ENCODE data around the gene SEMA3E. TPM values are rescaled to one million over a fixed set of nuclear protein-coding genes. Genes with fewer than 3 reads are reported as not detected.

SEMA3E gene
- polyA plus RNA-seq, 1 donor from 2014 or later = 0.98 TPM

GRCh38 chr7:83455612-83456011, 193.3 kb downstream of the SEMA3E start:
- no peak for TF ChIP-seq SMC3 (conservative IDR thresholded peaks at IDR 0.05; ENCODE audit: poor library complexity)
- no peak for TF ChIP-seq CTCF (IDR thresholded peaks at IDR 0.05; ENCODE audit: poor library complexity, severe bottlenecking)
- TF ChIP-seq MXI1 (conservative IDR thresholded peaks at IDR 0.05; ENCODE audit: poor library complexity, severe bottlenecking) = no peak
- Histone ChIP-seq H3K9ac (ENCODE audit: low read length) (no peak overlapping the region), H3K27me3 (ENCODE audit: insufficient read depth, low read depth, low read length) (no peaks in the 10 kb centered on the region), H2AFZ (ENCODE audit: low read depth, low read length) (no peak overlapping the region), H3K79me2 (replicated peaks; ENCODE audit: insufficient read depth, low read length) (no peaks in the 10 kb centered on the region), H3K4me3 (ENCODE audit: low read length) (no peak overlapping the region), H4K20me1 (ENCODE audit: insufficient read depth) (no peaks in the 10 kb centered on the region), H3K9me3 (ENCODE audit: low read length) (no peaks in the 10 kb centered on the region), H3F3A (ENCODE audit: insufficient read depth, low read length, poor library complexity, severe bottlenecking) (no peaks in the 10 kb centered on the region), H3K27ac (ENCODE audit: low read length) (no peak overlapping the region), H3K4me2 (ENCODE audit: low read length) (no peak overlapping the region), H3K36me3 (ENCODE audit: insufficient read depth, low read length) (no peaks in the 10 kb centered on the region), H3K9me2 (ENCODE audit: insufficient read depth, low read length) (no peaks in the 10 kb centered on the region)

- no peak overlapping the region for H3K4me3 ChIP-seq (ENCODE audit: low read length)
- H3K4me2 ChIP-seq (ENCODE audit: low read length) = no peak overlapping the region
These were observed 196.7 kb downstream of the SEMA3E start for GRCh38 chr7:83452256-83452655.

More at GRCh38 chr7:83452256-83452655, 196.7 kb downstream of the SEMA3E start:
- Histone ChIP-seq H3K79me2 (replicated peaks; ENCODE audit: insufficient read depth, low read length) (no peaks in the 10 kb centered on the region), H4K20me1 (ENCODE audit: insufficient read depth) (no peaks in the 10 kb centered on the region), H3K9me3 (ENCODE audit: low read length) (no peaks in the 10 kb centered on the region), H2AFZ (ENCODE audit: low read depth, low read length) (no peak overlapping the region), H3K27me3 (ENCODE audit: insufficient read depth, low read depth, low read length) (no peaks in the 10 kb centered on the region), H3K36me3 (ENCODE audit: insufficient read depth, low read length) (no peaks in the 10 kb centered on the region), H3K9me2 (ENCODE audit: insufficient read depth, low read length) (no peaks in the 10 kb centered on the region), H3K27ac (ENCODE audit: low read length) (no peak overlapping the region), H3F3A (ENCODE audit: insufficient read depth, low read length, poor library complexity, severe bottlenecking) (no peaks in the 10 kb centered on the region), H3K9ac (ENCODE audit: low read length) (no peak overlapping the region)
- TF ChIP-seq RAD21 (conservative IDR thresholded peaks at IDR 0.05) (no peak), POLR2AphosphoS5 (IDR thresholded peaks at IDR 0.05) (no peak), CTCF (IDR thresholded peaks at IDR 0.05; ENCODE audit: poor library complexity, severe bottlenecking) (no peak), EP300 (conservative IDR thresholded peaks at IDR 0.05; ENCODE audit: poor library complexity, severe bottlenecking) (no peak), SMC3 (conservative IDR thresholded peaks at IDR 0.05; ENCODE audit: poor library complexity) (no peak), EZH2 (IDR thresholded peaks at IDR 0.05; ENCODE audit: borderline replicate concordance, insufficient read depth, low read length, poor library complexity, severe bottlenecking) (no peak), TAF1 (IDR thresholded peaks at IDR 0.05; ENCODE audit: low read depth) (no peak), REST (IDR thresholded peaks at IDR 0.05; ENCODE audit: borderline replicate concordance) (no peak), MXI1 (conservative IDR thresholded peaks at IDR 0.05; ENCODE audit: poor library complexity, severe bottlenecking) (no peak)

Measured in neural cell (in vitro differentiated cells).